ENCODE data around the gene JCHAIN.
"Not testable (repeated sequence)": the region's sequence is repeated elsewhere in the genome, so short reads cannot be mapped to it uniquely, and the experiment has no call there.

JCHAIN gene

GRCh38 chr4:70688795-70689231 lies 22.5 kb upstream of the JCHAIN start:
- peak in 4 of 58 donors; percentile 11 to 52 (median 38) for DNase-seq

GRCh38 chr4:70687821-70688794 lies 21.8 kb upstream of the JCHAIN start, which contains the start of gene UTP3:
TSS of gene UTP3 (plus strand) at chr4:70688532. CDS start at chr4:70688678, 146 bp downstream.
- DNase-seq: peak; percentile 71 to 100 (median 96)

- peak in 4 of 58 donors; percentile 3 to 34 (median 8) for DNase-seq
Observed at GRCh38 chr4:70687392-70687791, 21.1 kb upstream of the JCHAIN start.

GRCh38 chr4:70682142-70682541 lies 15.8 kb upstream of the JCHAIN start:
- not testable (repeated sequence) for DNase-seq

- no peak for DNase-seq
Observed at GRCh38 chr4:70681704-70682103, 15.4 kb upstream of the JCHAIN start.

- no peak for DNase-seq
Observed at GRCh38 chr4:70680934-70681333, 14.6 kb upstream of the JCHAIN start.

GRCh38 chr4:70678383-70678999 lies 12.2 kb upstream of the JCHAIN start:
- no peak for DNase-seq

GRCh38 chr4:70676554-70677090 lies 10.3 kb upstream of the JCHAIN start:
- DNase-seq: no peak

- DNase-seq: no peak
Observed at GRCh38 chr4:70674731-70675130, 8.4 kb upstream of the JCHAIN start.

GRCh38 chr4:70674191-70674590 lies 7.9 kb upstream of the JCHAIN start:
- DNase-seq: no peak

- DNase-seq: no peak
Observed at GRCh38 chr4:70671091-70671490, 4.8 kb upstream of the JCHAIN start.

GRCh38 chr4:70670332-70671014 lies 4.2 kb upstream of the JCHAIN start:
- no peak for DNase-seq

- DNase-seq: no peak
Observed at GRCh38 chr4:70667740-70668535, 1.6 kb upstream of the JCHAIN start.

GRCh38 chr4:70661309-70661922 lies 4.9 kb downstream of the JCHAIN start:
- DNase-seq: not testable (repeated sequence)

GRCh38 chr4:70660106-70660505 lies 6.2 kb downstream of the JCHAIN start:
- no peak for DNase-seq

GRCh38 chr4:70658418-70658817 lies 7.9 kb downstream of the JCHAIN start:
- no peak for DNase-seq

GRCh38 chr4:70657326-70657725 lies 9.0 kb downstream of the JCHAIN start:
- no peak for DNase-seq

GRCh38 chr4:70654605-70655011 lies 11.7 kb downstream of the JCHAIN start:
- no peak for DNase-seq

- no peak for DNase-seq
Observed at GRCh38 chr4:70651864-70652506, 14.3 kb downstream of the JCHAIN start.

- DNase-seq: not testable (repeated sequence)
Observed at GRCh38 chr4:70650741-70651140, 15.6 kb downstream of the JCHAIN start.
